AG08395 (cell line): Measurements from ENCODE around the gene RNF181.
"Not testable (repeated sequence)": the region's sequence is repeated elsewhere in the genome, so short reads cannot be mapped to it uniquely, and the experiment has no call there.

Source experiments
- DNase-seq: peaks from one replicate; pipeline ENCODE4 v3.0.0; 2012; ENCODE audit warnings: mixed read lengths, low spot score

The RNF181 gene

GRCh38 chr2:85614757-85615156 lies 19.2 kb downstream of the RNF181 start:
- not testable (repeated sequence) for DNase-seq

DNA sequence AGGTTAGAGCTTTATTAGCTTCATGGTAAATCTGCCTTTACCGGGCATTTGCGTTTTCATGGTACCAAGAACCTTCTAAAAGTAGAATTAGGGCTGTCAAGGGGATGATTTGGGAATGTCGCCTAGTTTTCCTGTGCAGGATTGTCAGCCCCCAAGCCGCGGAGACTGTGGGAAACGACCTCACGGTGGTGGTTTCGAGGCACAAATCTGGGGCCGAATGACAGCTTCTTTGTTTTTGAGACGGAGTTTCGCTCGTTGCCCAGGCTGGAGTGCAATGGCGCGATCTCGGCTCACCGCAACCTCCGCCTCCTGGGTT lies 19.8 kb downstream of the RNF181 start:
- DNase-seq: no peak

DNA sequence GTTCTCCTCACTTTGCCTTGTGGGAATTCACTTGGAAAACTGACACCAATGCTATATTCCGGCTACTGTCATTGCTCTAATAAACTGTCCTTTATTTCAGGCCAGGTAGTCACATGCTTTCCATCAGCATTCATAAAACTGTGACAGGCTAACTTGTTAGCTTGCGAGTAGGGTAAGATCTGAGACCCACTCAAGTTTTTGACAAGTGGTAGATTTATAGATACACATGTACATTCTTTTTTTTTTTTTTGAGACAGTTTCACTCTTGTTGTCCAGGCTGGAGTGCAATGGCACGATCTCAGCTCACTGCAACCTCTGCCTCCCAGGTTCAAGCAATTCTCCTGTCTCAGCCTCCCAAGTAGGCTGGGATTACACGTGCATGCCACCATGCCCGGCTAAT lies 22.2 kb downstream of the RNF181 start:
- not testable (repeated sequence) for DNase-seq

- no peak for DNase-seq
Measured at GRCh38 chr2:85619617-85620016, 24.1 kb downstream of the RNF181 start.

GRCh38 chr2:85621338-85621737 lies 25.8 kb downstream of the RNF181 start:
- no peak for DNase-seq

- DNase-seq: no peak
Measured at GRCh38 chr2:85623991-85624390, 28.4 kb downstream of the RNF181 start.

GRCh38 chr2:85628658-85629057 lies 33.1 kb downstream of the RNF181 start:
- no peak for DNase-seq

DNA sequence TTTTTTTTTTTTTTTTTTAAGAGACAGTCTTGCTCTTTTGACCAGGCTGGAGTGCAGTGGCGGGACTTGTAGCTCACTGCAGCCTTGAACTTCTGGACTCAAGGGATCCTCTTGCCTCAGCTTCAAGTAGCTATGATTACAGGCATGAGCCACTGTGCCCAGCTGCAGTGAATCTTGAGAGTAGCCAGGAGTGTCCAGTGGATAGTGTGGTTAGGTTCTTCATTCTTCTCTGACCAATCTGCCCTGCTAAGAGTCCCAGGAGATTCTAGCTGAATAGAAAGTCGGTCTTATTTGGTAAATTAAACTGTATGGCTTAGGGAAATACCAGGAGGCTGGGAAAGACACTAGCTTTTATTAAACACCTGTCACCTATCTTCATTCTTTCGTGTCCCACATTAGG lies 35.8 kb downstream of the RNF181 start:
- DNase-seq: no peak

DNA sequence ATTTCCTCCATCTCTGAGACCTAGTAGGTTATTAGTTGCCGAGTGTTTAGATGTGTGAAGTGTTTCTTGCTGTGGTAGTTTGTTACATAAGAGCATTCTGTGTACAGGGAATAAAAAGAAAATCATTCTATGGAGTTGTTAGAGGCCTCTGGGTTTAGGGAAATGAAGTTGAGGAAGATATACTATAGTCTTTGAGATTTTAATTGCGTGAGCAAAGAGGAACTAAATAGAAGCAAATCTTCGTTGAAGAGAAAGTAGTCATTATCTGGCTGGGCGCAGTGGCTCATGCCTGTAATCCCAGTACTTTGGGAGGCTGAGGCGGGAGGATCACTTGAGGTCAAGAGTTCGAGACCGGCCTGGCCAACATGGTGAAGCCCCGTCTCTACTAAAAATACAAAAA lies 39.5 kb downstream of the RNF181 start:
- DNase-seq: no peak

DNA sequence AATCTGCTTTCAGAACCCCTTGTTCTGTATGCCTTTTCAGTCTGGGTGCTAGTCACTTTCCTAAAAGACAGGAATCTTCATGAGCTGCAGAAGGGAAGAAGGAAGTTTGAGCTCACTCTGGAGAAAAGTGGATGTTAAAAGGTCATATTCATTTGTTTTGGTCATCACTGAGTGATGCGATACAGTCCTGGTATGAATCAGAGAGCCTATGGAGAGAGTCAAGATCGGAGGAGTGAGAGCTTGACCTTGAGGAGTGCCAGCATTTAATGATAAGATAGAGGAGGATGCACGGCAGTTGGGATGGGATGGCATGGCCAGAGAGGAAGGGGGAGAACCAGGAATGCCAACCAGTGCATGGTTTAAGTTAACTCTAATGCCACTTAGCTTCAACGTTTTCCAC lies 40.1 kb downstream of the RNF181 start:
- no peak for DNase-seq

- DNase-seq: no peak
Measured at GRCh38 chr2:85642725-85643124, 47.2 kb downstream of the RNF181 start.

DNA sequence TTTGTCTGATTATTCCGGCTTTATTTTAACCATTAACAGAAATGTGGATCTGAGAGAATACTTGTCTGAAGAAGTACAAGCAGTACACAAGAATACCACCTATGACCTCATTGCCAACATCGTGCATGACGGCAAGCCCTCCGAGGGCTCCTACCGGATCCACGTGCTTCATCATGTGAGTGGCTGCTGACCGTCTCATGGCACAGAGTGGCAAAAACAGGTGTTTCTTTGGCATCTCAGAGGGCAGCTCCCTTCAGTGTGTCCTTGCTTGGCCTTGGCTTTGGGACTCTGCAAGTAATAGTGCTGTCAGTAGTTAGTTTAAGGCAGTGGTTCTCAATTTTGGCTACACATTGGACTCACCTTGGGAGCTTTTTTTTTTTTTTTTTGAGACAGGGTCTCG lies 49.4 kb downstream of the RNF181 start:
- DNase-seq: no peak

- DNase-seq: no peak
Measured at GRCh38 chr2:85646166-85646565, 50.6 kb downstream of the RNF181 start.
